Astrocyte of the cerebellum (primary cell): ENCODE results near the gene SNX14.
A peak's percentile ranks its signal among the peaks of the same experiment; 100 is the strongest.
"Not testable (repeated sequence)": the region's sequence is repeated elsewhere in the genome, so short reads cannot be mapped to it uniquely, and the experiment has no call there.

Experiments used
- DNase-seq: peaks from one replicate; pipeline ENCODE4 v3.0.0-alpha.2; 2011; ENCODE audit warnings: low read depth
- H3K4me3 ChIP-seq: 2 replicates; pipeline ENCODE4 v1.5.1; 2011; ENCODE audit warnings: mild to moderate bottlenecking, low read depth, low read length, moderate library complexity
- CTCF ChIP-seq: IDR thresholded peaks from 2 replicates; pipeline ENCODE4 v1.5.1; 2012; ENCODE audit warnings: low read length, low read depth, moderate library complexity, mild to moderate bottlenecking; ENCODE audit errors: missing control alignments
- in situ Hi-C: cut with HindIII; loops from 2 replicates; pipeline ENCODE4 v1.10.0; 2017; ENCODE audit warnings: low sequenced_read_pairs

Gene SNX14

GRCh38 chr6:85552652-85553051 lies 41.0 kb downstream of the SNX14 start:
- no peak for TF ChIP-seq CTCF
- DNase-seq: no peak
- in situ Hi-C loops: no loop called here
- no peak overlapping the region for H3K4me3 ChIP-seq

GRCh38 chr6:85551264-85551663 lies 42.4 kb downstream of the SNX14 start:
- no peak overlapping the region for H3K4me3 ChIP-seq
- no peak for DNase-seq
- in situ Hi-C loops: no loop called here
- no peak for TF ChIP-seq CTCF

GRCh38 chr6:85547719-85548118 lies 45.9 kb downstream of the SNX14 start:
- in situ Hi-C loops: no loop called here
- no peak overlapping the region for H3K4me3 ChIP-seq
- no peak for DNase-seq
- no peak for TF ChIP-seq CTCF

GRCh38 chr6:85544776-85545175 lies 48.9 kb downstream of the SNX14 start:
- no peak overlapping the region for H3K4me3 ChIP-seq
- in situ Hi-C loops: no loop called here
- no peak for DNase-seq
- no peak for TF ChIP-seq CTCF

GRCh38 chr6:85537055-85537494 lies 56.6 kb downstream of the SNX14 start:
- in situ Hi-C loops: no loop called here
- H3K4me3 ChIP-seq: no peak overlapping the region
- peak; percentile 1 for DNase-seq
- TF ChIP-seq CTCF: peak; percentile 10

GRCh38 chr6:85524281-85524680 lies 69.4 kb downstream of the SNX14 start:
- in situ Hi-C loops, H3K4me3 ChIP-seq, DNase-seq: not testable (repeated sequence)

- no peak for DNase-seq
- no peak overlapping the region for H3K4me3 ChIP-seq
- no peak for TF ChIP-seq CTCF
- in situ Hi-C loops: no loop called here
Observed at GRCh38 chr6:85516168-85516567, 77.5 kb downstream of the SNX14 start.
